ENCODE data around the gene PSMD1.
"Not testable (repeated sequence)": the region's sequence is repeated elsewhere in the genome, so short reads cannot be mapped to it uniquely, and the experiment has no call there.

PSMD1 gene

GRCh38 chr2:231134910-231135655 is 78.4 kb downstream of the PSMD1 start:
- TF ChIP-seq, protein P1, sequence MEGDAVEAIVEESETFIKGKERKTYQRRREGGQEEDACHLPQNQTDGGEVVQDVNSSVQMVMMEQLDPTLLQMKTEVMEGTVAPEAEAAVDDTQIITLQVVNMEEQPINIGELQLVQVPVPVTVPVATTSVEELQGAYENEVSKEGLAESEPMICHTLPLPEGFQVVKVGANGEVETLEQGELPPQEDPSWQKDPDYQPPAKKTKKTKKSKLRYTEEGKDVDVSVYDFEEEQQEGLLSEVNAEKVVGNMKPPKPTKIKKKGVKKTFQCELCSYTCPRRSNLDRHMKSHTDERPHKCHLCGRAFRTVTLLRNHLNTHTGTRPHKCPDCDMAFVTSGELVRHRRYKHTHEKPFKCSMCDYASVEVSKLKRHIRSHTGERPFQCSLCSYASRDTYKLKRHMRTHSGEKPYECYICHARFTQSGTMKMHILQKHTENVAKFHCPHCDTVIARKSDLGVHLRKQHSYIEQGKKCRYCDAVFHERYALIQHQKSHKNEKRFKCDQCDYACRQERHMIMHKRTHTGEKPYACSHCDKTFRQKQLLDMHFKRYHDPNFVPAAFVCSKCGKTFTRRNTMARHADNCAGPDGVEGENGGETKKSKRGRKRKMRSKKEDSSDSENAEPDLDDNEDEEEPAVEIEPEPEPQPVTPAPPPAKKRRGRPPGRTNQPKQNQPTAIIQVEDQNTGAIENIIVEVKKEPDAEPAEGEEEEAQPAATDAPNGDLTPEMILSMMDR (IDR thresholded peaks at IDR 0.05; ENCODE audit: low read depth, low read length): no peak
- Histone ChIP-seq H3K4me1 (no peaks in the 10 kb centered on the region; the same call in 1 of the 2 replicates), H3K36me3 (peaks cover 5% of the 10 kb centered on the region), H3K4me3 (ENCODE audit: low read depth, low read length) (no peak overlapping the region), H3K27me3 (no peaks in the 10 kb centered on the region), H3K9me3 (no peaks in the 10 kb centered on the region)
- DNase-seq: no peak

DNA sequence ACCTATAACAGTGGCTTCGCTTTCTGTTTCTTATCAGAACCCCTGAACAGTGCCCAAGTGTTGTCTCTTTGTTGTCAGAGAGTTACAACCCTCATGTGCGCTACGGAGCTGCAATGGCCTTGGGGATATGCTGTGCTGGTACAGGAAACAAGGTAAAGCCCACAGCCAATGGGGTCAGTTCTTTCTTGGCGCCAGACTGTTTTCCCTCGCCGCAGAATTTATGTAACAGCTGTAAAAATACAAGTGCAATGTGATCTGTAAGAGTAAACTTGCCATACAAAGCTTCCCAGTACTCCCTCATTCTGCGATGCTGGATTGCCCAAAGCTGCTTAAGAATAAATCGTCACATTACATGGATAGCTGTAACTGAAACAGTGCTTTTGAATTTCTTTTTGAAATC is 82.0 kb downstream of the PSMD1 start:
- no peaks in the 10 kb centered on the region for H3K27me3 ChIP-seq
- H3K9me3 ChIP-seq: no peaks in the 10 kb centered on the region
- TF ChIP-seq, protein P1 (IDR thresholded peaks at IDR 0.05; ENCODE audit: low read depth, low read length): no peak
- H3K4me3 ChIP-seq (ENCODE audit: low read depth, low read length): no peak overlapping the region
- H3K4me1 ChIP-seq: no peaks in the 10 kb centered on the region; the same call in 1 of the 2 replicates
- DNase-seq: no peak
- peaks cover 5% of the 10 kb centered on the region for H3K36me3 ChIP-seq

DNA sequence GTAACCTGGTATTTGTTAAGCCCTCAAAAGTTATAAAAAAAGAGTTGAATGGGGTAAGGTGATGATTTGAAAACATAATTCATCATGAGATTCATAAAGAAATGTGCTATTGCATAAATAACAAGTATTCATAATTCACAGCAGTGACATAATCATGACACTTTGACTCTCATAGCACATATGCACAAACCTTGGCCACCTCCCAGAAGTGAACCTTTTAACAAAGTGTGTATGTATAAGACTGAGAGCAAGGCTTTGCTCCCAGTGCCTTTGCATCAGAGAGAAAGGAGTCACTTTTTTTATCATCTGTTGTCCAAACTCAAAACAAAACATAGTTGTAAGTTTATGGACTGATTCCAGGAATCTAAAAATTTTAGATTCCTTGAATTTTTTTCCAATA is 83.1 kb downstream of the PSMD1 start:
- no peaks in the 10 kb centered on the region for H3K9me3 ChIP-seq
- DNase-seq: no peak
- no peak overlapping the region for H3K4me3 ChIP-seq (ENCODE audit: low read depth, low read length)
- H3K36me3 ChIP-seq: peaks cover 5% of the 10 kb centered on the region
- TF ChIP-seq, protein P1 (IDR thresholded peaks at IDR 0.05; ENCODE audit: low read depth, low read length): no peak
- H3K4me1 ChIP-seq: no peaks in the 10 kb centered on the region; the same call in 1 of the 2 replicates
- no peaks in the 10 kb centered on the region for H3K27me3 ChIP-seq

DNA sequence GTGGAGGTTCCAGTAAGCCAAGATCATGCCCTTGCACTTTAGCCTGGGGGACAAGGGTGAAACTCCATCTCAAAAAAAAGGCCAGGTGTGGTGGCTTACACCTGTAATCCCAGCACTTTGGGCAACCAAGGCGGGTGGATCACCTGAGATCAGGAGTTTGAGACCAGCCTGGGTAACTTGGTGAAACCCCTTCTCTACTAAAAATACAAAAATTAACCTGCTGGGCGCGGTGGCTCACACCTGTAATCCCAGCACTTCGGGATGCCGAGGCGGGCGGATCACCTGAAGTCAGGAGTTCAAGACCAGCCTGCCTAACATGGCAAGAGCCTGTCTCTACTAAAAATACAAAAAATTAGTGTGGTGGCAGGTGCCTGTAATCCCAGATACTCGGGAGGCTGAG is 84.1 kb downstream of the PSMD1 start:
- H3K9me3 ChIP-seq; H3K4me1 ChIP-seq; H3K27me3 ChIP-seq; DNase-seq; H3K36me3 ChIP-seq; H3K4me3 ChIP-seq (ENCODE audit: low read depth, low read length): not testable (repeated sequence)

- Histone ChIP-seq H3K4me3 (ENCODE audit: low read depth, low read length) (no peak overlapping the region), H3K4me1 (no peaks in the 10 kb centered on the region), H3K27me3 (no peaks in the 10 kb centered on the region), H3K36me3 (peaks cover 16% of the 10 kb centered on the region), H3K9me3 (no peaks in the 10 kb centered on the region)
- TF ChIP-seq, protein P1 (IDR thresholded peaks at IDR 0.05; ENCODE audit: low read depth, low read length): no peak
- no peak for DNase-seq
These were observed 88.2 kb downstream of the PSMD1 start for GRCh38 chr2:231144896-231145295.

DNA sequence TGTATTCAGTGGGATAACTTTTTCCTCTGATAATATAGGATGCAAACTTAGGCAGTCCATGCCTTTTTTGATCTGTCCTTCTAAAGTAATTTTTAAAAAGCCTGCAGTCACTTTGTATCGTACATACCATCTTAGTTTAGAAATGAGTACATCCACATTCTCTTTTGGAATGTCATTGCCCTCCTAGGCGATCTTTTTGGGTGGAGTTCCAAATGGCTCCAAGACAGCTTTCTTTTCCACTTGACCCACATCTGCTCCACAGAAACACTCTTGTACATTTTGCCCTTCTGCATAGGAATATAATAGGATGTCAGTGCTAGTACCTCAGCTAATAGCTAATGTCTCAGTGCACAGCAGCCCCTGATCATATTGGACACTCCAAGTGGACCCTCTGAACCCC is 90.0 kb downstream of the PSMD1 start:
- Histone ChIP-seq H3K27me3 (no peaks in the 10 kb centered on the region), H3K36me3 (peaks cover 15% of the 10 kb centered on the region), H3K9me3 (no peaks in the 10 kb centered on the region), H3K4me1 (peaks cover 5% of the 10 kb centered on the region; the same call in 1 of the 2 replicates), H3K4me3 (ENCODE audit: low read depth, low read length) (no peak overlapping the region)
- TF ChIP-seq, protein P1 (IDR thresholded peaks at IDR 0.05; ENCODE audit: low read depth, low read length): no peak
- DNase-seq: no peak
